Measurements from ENCODE around the gene CFAP410. TPM values are rescaled to one million over a fixed set of nuclear protein-coding genes. Genes with fewer than 3 reads are reported as not detected.

Gene CFAP410
- total RNA-seq, 1 donor from 2014 or later, result 27.6 TPM

DNA sequence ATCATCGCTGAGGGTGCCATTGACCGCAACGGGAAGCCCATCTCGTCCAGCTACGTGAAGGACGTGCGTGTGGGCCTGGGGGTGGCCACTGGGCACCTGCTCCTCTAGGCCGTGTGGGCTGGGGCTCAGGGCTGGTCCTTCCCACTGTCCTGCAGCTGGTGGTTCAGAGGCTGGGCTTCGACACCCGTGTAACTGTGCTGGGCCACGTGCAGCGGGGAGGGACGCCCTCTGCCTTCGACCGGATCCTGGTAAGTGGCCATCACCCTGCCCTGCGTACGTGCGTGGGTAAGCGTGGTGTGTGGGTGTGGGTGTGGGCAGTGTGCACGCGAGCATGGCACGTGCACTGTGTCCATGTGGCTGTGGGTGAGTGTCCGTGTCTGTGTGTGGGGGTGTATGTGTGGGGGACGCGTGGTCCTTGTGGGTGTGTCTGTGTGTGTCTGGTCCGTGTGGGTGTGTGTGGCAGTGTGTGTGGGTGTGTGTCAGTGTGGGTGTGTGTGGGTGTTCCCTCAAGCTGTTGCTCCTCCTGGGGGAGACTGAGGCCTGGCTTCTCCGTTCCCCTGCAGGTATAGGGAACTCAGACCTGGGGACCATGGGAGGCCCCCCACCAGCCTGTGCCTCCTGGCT is 22.8 kb downstream of the CFAP410 start:
- Mint-ChIP-seq H3K4me3 (no peak overlapping the region), H3K9me3 (no peaks in the 10 kb centered on the region), H3K27me3 (ENCODE audit: low read depth) (no peaks in the 10 kb centered on the region), H3K36me3 (peaks cover 3% of the 10 kb centered on the region), H3K27ac (no peak overlapping the region), H3K4me1 (no peaks in the 10 kb centered on the region)
- no peak for DNase-seq (ENCODE audit: low spot score in 2 of 2, unreplicated experiment in 2 of 2)
- TF ChIP-seq CTCF (IDR thresholded peaks at IDR 0.05; ENCODE audit: unreplicated experiment), result no peak

DNA sequence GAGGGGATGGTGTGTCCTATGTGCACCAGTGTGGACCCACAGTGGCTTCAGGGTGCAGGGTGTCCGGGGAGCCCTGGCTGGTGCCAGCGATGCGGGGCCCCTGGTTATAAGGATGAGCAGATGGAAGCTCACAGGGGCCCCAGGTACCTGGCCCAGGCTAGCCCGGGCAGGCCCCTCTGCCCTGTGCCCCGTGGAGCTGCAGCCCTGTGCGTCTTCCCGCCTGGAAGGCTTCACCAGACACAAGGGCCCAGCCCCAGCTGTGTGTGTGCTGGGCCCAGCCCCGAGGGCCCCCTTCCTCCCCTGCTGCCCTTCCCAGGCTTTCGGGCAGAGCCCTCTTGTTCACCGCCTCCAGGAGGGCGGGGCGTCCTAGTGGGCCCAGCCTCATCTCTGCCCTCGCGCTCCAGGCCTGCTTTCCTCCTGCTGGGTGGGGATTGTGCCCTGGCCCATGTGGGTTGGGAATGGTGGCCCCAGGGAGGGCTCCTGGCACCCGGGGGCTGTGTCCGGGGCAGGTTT is 23.4 kb downstream of the CFAP410 start:
- no peaks in the 10 kb centered on the region for H3K4me1 Mint-ChIP-seq
- no peak overlapping the region for H3K27ac Mint-ChIP-seq
- H3K27me3 Mint-ChIP-seq (ENCODE audit: low read depth), result no peaks in the 10 kb centered on the region
- H3K9me3 Mint-ChIP-seq, result no peaks in the 10 kb centered on the region
- peaks cover 8% of the 10 kb centered on the region for H3K36me3 Mint-ChIP-seq
- TF ChIP-seq CTCF (IDR thresholded peaks at IDR 0.05; ENCODE audit: unreplicated experiment), result no peak
- no peak overlapping the region for H3K4me3 Mint-ChIP-seq
- no peak for DNase-seq (ENCODE audit: low spot score in 2 of 2, unreplicated experiment in 2 of 2)

GRCh38 chr21:44314561-44314960 is 24.6 kb downstream of the CFAP410 start:
- Mint-ChIP-seq H3K9me3 (no peaks in the 10 kb centered on the region), H3K36me3 (peaks cover 8% of the 10 kb centered on the region), H3K27me3 (ENCODE audit: low read depth) (no peaks in the 10 kb centered on the region), H3K27ac (no peak overlapping the region), H3K4me1 (no peaks in the 10 kb centered on the region), H3K4me3 (no peak overlapping the region)
- TF ChIP-seq CTCF (IDR thresholded peaks at IDR 0.05; ENCODE audit: unreplicated experiment), result no peak
- no peak for DNase-seq (ENCODE audit: low spot score in 2 of 2, unreplicated experiment in 2 of 2)

- Mint-ChIP-seq H3K4me3 (no peak overlapping the region), H3K27ac (no peak overlapping the region), H3K27me3 (ENCODE audit: low read depth) (no peaks in the 10 kb centered on the region), H3K9me3 (no peaks in the 10 kb centered on the region), H3K4me1 (no peaks in the 10 kb centered on the region), H3K36me3 (peaks cover 8% of the 10 kb centered on the region)
- TF ChIP-seq CTCF (IDR thresholded peaks at IDR 0.05; ENCODE audit: unreplicated experiment), result no peak
- DNase-seq (ENCODE audit: low spot score in 2 of 2, unreplicated experiment in 2 of 2), result no peak
These were observed 25.1 kb downstream of the CFAP410 start for GRCh38 chr21:44314128-44314527.

DNA sequence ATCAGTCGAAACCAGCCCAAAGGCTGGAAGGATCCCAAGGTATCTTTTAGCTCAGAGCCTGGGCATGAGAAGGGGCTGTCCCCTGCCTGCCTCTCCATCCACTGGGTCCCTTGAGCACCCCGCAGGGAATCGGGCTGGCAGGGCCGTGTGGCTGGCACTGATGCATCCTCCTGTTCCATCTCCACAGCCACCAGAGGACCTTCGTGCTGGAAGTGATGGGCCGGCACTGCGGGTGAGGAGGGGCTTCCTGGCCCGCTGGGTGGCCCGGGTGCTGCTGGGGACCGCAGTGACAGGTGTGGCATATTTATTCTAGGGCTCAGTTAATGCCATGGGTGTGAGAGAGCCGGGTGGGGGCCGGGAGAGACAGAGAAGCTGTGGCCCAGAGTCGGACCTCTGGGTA is 25.7 kb downstream of the CFAP410 start:
- DNase-seq (ENCODE audit: low spot score in 2 of 2, unreplicated experiment in 2 of 2), result no peak
- Mint-ChIP-seq H3K9me3 (no peaks in the 10 kb centered on the region), H3K4me1 (no peaks in the 10 kb centered on the region)

More for the DNA sequence above, 25.7 kb downstream of the CFAP410 start:
- H3K4me3 Mint-ChIP-seq, result no peak overlapping the region
- no peak overlapping the region for H3K27ac Mint-ChIP-seq
- H3K36me3 Mint-ChIP-seq, result peaks cover 8% of the 10 kb centered on the region
- TF ChIP-seq CTCF (IDR thresholded peaks at IDR 0.05; ENCODE audit: unreplicated experiment), result no peak
- no peaks in the 10 kb centered on the region for H3K27me3 Mint-ChIP-seq (ENCODE audit: low read depth)

All from mesothelial cell of epicardium (in vitro differentiated cells).